Panc1 (cell line): ENCODE data around the gene PHTF2. TPM values are rescaled to one million over a fixed set of nuclear protein-coding genes. Genes with fewer than 3 reads are reported as not detected.

ENCODE experiments used
- ATAC-seq: fragments of 200-7000 bp; cut with Tn5 transposase; 2 replicates; pipeline ENCODE4 v1.9.1; 2020; ENCODE audit warnings: mild to moderate bottlenecking, moderate library complexity
- BruUV-seq: library from RNA; stranded (reverse); fragments of 400-500 nt; replicated peaks from 2 replicates; lab custom pipeline; 2021; lab: Mats Ljungman, UMichigan
- CTCF ChIA-PET: fragments of 300-600 bp; sonication (Branson Sonifier 250); formaldehyde crosslinking; loops from one replicate; lab custom pipeline; 2022; ENCODE audit warnings: antibody characterized with exemption; lab: Charles Lee
- POLR2A ChIA-PET: fragments of 300-600 bp; sonication (Branson Sonifier 250); formaldehyde crosslinking; loops from one replicate; lab custom pipeline; 2022; ENCODE audit warnings: antibody characterized with exemption; lab: Charles Lee
- DNase-seq: peaks from one replicate; pipeline ENCODE4 v3.0.0-alpha.2; 2010; ENCODE audit warnings: low read depth, low spot score
- H3K27ac ChIP-seq: 2 replicates; pipeline ENCODE4 v1.5.1; 2011; ENCODE audit warnings: mild to moderate bottlenecking, low read length, inconsistent platforms
- H3K27me3 ChIP-seq: fragments of 200-500 bp; sonication (Bioruptor generic); 2 replicates; pipeline ENCODE4 v1.6.0; 2014; ENCODE audit warnings: low read length, inconsistent platforms; ENCODE audit not compliant: control insufficient read depth, insufficient read depth
- H3K36me3 ChIP-seq: fragments of 200-500 bp; sonication (Bioruptor generic); 2 replicates; pipeline ENCODE4 v1.5.1; 2014; ENCODE audit warnings: inconsistent platforms, mild to moderate bottlenecking, low read length, moderate library complexity; ENCODE audit not compliant: control insufficient read depth, insufficient read depth
- H3K4me1 ChIP-seq: 2 replicates; pipeline ENCODE4 v1.5.1; 2011; ENCODE audit warnings: inconsistent platforms, mild to moderate bottlenecking, low read length, moderate library complexity; ENCODE audit not compliant: control insufficient read depth, insufficient read depth
- H3K4me3 ChIP-seq, 2 experiments: 2 replicates each; pipeline ENCODE4 v1.5.1; 2011 to 2012; ENCODE audit warnings: low read depth in 2 of 2, low read length in 2 of 2, mild to moderate bottlenecking in 2 of 2, inconsistent platforms in 1 of 2, moderate library complexity in 1 of 2
- H3K9me3 ChIP-seq: fragments of 200-500 bp; sonication (Bioruptor generic); 2 replicates; pipeline ENCODE4 v1.5.1; 2014; ENCODE audit warnings: low read depth, mild to moderate bottlenecking, inconsistent platforms, low read length, moderate library complexity; ENCODE audit not compliant: control insufficient read depth, insufficient read depth
- CTCF ChIP-seq: fragments of 450-650 bp; IDR thresholded peaks from 2 replicates; pipeline ENCODE4 v1.5.1; 2017; ENCODE audit warnings: mild to moderate bottlenecking
- POLR2AphosphoS5 ChIP-seq: IDR thresholded peaks from 2 replicates; pipeline ENCODE4 v1.6.1; 2012; ENCODE audit warnings: mild to moderate bottlenecking, low read depth, low read length, moderate library complexity
- REST ChIP-seq, 2 experiments: IDR thresholded peaks; 2 replicates each; pipeline ENCODE4 v1.6.1; 2011 to 2012; ENCODE audit warnings: low read depth in 2 of 2, control low read depth in 1 of 2, low read length in 1 of 2, mild to moderate bottlenecking in 1 of 2, moderate library complexity in 1 of 2; ENCODE audit not compliant: insufficient read depth in 1 of 2
- SIN3A ChIP-seq: IDR thresholded peaks from 2 replicates; pipeline ENCODE4 v1.6.1; 2012; ENCODE audit warnings: low read depth, mild to moderate bottlenecking, low read length, moderate library complexity, borderline replicate concordance; ENCODE audit not compliant: insufficient read depth
- TCF7L2 ChIP-seq: IDR thresholded peaks from 2 replicates; pipeline ENCODE4 v1.6.1; 2011; ENCODE audit warnings: mild to moderate bottlenecking, low read depth, low read length, inconsistent platforms
- in situ Hi-C: cut with HindIII; loops from 2 replicates; pipeline ENCODE4 v1.10.0; 2016; ENCODE audit warnings: low sequenced_read_pairs, low pct_unique_long_range_greater_than_20kb
- intact Hi-C: fragments of 100-400 bp; cut with micrococcal nuclease; formaldehyde crosslinking; loops from one replicate; pipeline ENCODE4 v1.10.0; 2022; ENCODE audit not compliant: unreplicated experiment
- total RNA-seq: library from RNA; stranded (reverse); gene quantifications from one replicate; pipeline ENCODE4 v1.2.1, GENCODE V29; 2021; ENCODE audit not compliant: unreplicated experiment

The PHTF2 gene
- total RNA-seq, 1 experiment from 2014 or later: 61.5 TPM

GRCh38 chr7:77812290-77812685, 13.7 kb downstream of the PHTF2 start:
- Histone ChIP-seq H3K9me3 (peaks cover 23% of the 10 kb centered on the region), H3K27ac (peak overlapping the region; percentile 40; the same call in 1 of the 2 replicates), H3K4me1 (peaks cover 15% of the 10 kb centered on the region; the same call in 1 of the 2 replicates), H3K4me3 (no peak overlapping the region), H3K27me3 (no peaks in the 10 kb centered on the region), H3K36me3 (no peaks in the 10 kb centered on the region)
- in situ Hi-C loops (no loop called here), intact Hi-C loops (no loop called here)
- ATAC-seq (no peak), DNase-seq (no peak)
- no TSS peak for BruUV-seq
- no peak for TF ChIP-seq TCF7L2
- ChIA-PET POLR2A (interaction anchor here (0.8 kb wide), 1 partner anchor 154 kb away, joined by 3 read pairs; no protein-coding TSS in a partner anchor), CTCF (no interaction called here)

GRCh38 chr7:77813180-77813579, 14.6 kb downstream of the PHTF2 start:
- Histone ChIP-seq H3K27me3 (no peaks in the 10 kb centered on the region), H3K36me3 (no peaks in the 10 kb centered on the region), H3K4me1 (peaks cover 15% of the 10 kb centered on the region; the same call in 1 of the 2 replicates), H3K27ac (peak overlapping the region; percentile 30; the same call in 1 of the 2 replicates), H3K4me3 (no peak overlapping the region), H3K9me3 (peaks cover 14% of the 10 kb centered on the region; the same call in 1 of the 2 replicates)
- in situ Hi-C loops (no loop called here), intact Hi-C loops (no loop called here)
- BruUV-seq: no TSS peak
- TF ChIP-seq CTCF: no peak
- no peak for TF ChIP-seq POLR2AphosphoS5
- no peak for TF ChIP-seq REST (IDR thresholded peaks at IDR 0.05; ENCODE audit: insufficient read depth in 1 of 2, low read depth in 2 of 2, low read length in 1 of 2)
- DNase-seq (no peak), ATAC-seq (no peak)
- CTCF ChIA-PET: no interaction called here
- POLR2A ChIA-PET: no interaction called here

GRCh38 chr7:77819021-77819420, 20.4 kb downstream of the PHTF2 start:
- Histone ChIP-seq H3K4me3 (no peak overlapping the region), H3K4me1 (no peaks in the 10 kb centered on the region), H3K36me3 (no peaks in the 10 kb centered on the region), H3K9me3 (peaks cover 29% of the 10 kb centered on the region; the same call in 1 of the 2 replicates), H3K27ac (no peak overlapping the region), H3K27me3 (no peaks in the 10 kb centered on the region)
- DNase-seq (no peak), ATAC-seq (no peak)
- no TSS peak for BruUV-seq
- intact Hi-C loops: no loop called here
- ChIA-PET POLR2A (no interaction called here), CTCF (no interaction called here)
- in situ Hi-C loops: no loop called here
- TF ChIP-seq CTCF (no peak), POLR2AphosphoS5 (no peak), SIN3A (no peak), TCF7L2 (no peak), REST (IDR thresholded peaks at IDR 0.05; ENCODE audit: insufficient read depth in 1 of 2, low read depth in 2 of 2, low read length in 1 of 2) (no peak)
